GM10266 (cell line): ENCODE data around the gene USP43.

ENCODE experiments used
- DNase-seq: peaks from one replicate; pipeline ENCODE4 v3.0.0; 2012; ENCODE audit errors: extremely low spot score
- CTCF ChIP-seq: IDR thresholded peaks from 2 replicates; pipeline ENCODE4 v1.5.1; 2012; ENCODE audit warnings: mild to moderate bottlenecking, low read depth; ENCODE audit not compliant: control insufficient read depth, insufficient read depth; ENCODE audit errors: missing control alignments

USP43 gene

GRCh38 chr17:9676084-9676483, 30.8 kb downstream of the USP43 start:
- no peak for DNase-seq

GRCh38 chr17:9676820-9677310, 31.5 kb downstream of the USP43 start:
- DNase-seq = no peak
- TF ChIP-seq CTCF = no peak

More at GRCh38 chr17:9676084-9676483, 30.8 kb downstream of the USP43 start:
- no peak for TF ChIP-seq CTCF

- TF ChIP-seq CTCF = no peak
- no peak for DNase-seq
Observed at GRCh38 chr17:9677411-9677810, 32.1 kb downstream of the USP43 start.

- DNase-seq = no peak
- no peak for TF ChIP-seq CTCF
Observed at GRCh38 chr17:9677896-9678295, 32.6 kb downstream of the USP43 start.

- no peak for TF ChIP-seq CTCF
- no peak for DNase-seq
Observed at GRCh38 chr17:9684955-9685621, 39.8 kb downstream of the USP43 start.

- DNase-seq = no peak
- no peak for TF ChIP-seq CTCF
Observed at GRCh38 chr17:9693755-9694154, 48.4 kb downstream of the USP43 start.

GRCh38 chr17:9696279-9697044, 51.1 kb downstream of the USP43 start:
- no peak for DNase-seq
- TF ChIP-seq CTCF = no peak
